Measurements from ENCODE around the gene UBA7.

DNA sequence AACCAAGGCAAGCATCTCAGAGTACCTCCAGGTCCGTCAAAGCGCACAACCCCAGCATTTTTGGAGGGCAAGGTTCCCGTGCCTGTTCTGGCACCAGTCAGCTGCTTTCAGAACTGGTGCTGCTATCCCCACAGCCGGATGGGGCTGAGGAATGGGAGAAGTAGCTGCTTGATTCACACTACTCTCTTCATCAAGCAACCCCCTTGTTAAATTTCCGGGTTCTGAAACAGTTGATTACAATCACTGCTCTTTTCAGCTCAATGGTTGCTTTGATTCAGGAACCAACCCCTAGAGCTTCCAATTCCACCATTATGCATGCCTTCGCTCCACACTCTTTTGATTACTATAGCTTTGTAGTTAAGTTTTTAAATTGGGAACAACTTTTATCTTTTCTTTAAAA, 12.3 kb upstream of the UBA7 start:
- TF ChIP-seq CTCF (IDR thresholded peaks at IDR 0.05), result no peak
- TF ChIP-seq, protein P1, sequence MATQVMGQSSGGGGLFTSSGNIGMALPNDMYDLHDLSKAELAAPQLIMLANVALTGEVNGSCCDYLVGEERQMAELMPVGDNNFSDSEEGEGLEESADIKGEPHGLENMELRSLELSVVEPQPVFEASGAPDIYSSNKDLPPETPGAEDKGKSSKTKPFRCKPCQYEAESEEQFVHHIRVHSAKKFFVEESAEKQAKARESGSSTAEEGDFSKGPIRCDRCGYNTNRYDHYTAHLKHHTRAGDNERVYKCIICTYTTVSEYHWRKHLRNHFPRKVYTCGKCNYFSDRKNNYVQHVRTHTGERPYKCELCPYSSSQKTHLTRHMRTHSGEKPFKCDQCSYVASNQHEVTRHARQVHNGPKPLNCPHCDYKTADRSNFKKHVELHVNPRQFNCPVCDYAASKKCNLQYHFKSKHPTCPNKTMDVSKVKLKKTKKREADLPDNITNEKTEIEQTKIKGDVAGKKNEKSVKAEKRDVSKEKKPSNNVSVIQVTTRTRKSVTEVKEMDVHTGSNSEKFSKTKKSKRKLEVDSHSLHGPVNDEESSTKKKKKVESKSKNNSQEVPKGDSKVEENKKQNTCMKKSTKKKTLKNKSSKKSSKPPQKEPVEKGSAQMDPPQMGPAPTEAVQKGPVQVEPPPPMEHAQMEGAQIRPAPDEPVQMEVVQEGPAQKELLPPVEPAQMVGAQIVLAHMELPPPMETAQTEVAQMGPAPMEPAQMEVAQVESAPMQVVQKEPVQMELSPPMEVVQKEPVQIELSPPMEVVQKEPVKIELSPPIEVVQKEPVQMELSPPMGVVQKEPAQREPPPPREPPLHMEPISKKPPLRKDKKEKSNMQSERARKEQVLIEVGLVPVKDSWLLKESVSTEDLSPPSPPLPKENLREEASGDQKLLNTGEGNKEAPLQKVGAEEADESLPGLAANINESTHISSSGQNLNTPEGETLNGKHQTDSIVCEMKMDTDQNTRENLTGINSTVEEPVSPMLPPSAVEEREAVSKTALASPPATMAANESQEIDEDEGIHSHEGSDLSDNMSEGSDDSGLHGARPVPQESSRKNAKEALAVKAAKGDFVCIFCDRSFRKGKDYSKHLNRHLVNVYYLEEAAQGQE (IDR thresholded peaks at IDR 0.05; ENCODE audit: insufficient read depth in 1 of 2, low read depth in 2 of 2, low read length in 1 of 2), result no peak
- no peak for TF ChIP-seq SIN3A (IDR thresholded peaks at IDR 0.05; ENCODE audit: borderline replicate concordance, insufficient read depth, low read depth, low read length)
- no peak for TF ChIP-seq POLR2AphosphoS5 (IDR thresholded peaks at IDR 0.05; ENCODE audit: low read depth, low read length)

All from Panc1 (cell line).